ENCODE data around the gene TBC1D30.
A peak's percentile ranks its signal among the peaks of the same experiment; 100 is the strongest.

Gene TBC1D30

DNA sequence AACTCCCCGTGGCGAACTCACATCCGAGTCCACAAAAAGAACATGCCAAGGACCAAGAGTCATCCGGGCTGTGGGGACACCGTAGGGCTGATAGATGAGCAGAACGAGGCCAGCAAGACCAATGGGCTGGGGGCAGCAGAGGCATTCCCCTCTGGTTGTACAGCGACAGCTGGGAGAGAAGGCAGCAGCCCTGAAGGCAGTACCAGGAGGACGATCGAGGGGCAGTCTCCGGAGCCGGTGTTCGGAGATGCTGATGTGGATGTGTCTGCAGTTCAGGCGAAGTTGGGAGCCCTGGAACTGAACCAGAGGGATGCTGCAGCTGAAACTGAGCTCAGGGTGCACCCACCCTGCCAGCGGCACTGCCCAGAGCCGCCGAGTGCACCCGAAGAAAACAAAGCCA, 50.7 kb downstream of the TBC1D30 start:
- no peak for DNase-seq

- no peak for DNase-seq
Measured at GRCh38 chr12:64876388-64877071, 52.1 kb downstream of the TBC1D30 start.

GRCh38 chr12:64877363-64878004, 53.0 kb downstream of the TBC1D30 start:
- no peak for DNase-seq

DNA sequence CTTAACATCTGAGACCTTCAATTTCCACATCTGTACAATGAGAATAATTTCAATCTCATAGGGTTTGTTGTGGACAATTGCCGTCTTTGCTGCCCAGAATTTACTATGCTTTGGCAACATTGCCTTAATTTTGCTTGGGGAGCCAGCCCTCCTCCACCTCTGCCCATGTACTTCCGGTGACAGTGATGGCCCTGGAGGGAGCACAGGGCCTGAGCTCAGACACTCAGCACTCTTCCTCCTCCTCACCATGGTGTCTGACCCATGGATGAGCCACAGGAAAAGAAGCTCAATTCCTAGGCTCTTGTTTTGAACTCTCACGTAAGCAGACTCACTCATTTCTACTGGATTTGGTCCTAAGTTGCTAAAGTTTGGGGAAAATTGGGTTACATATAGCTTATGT, 58.2 kb downstream of the TBC1D30 start:
- no peak for DNase-seq

DNA sequence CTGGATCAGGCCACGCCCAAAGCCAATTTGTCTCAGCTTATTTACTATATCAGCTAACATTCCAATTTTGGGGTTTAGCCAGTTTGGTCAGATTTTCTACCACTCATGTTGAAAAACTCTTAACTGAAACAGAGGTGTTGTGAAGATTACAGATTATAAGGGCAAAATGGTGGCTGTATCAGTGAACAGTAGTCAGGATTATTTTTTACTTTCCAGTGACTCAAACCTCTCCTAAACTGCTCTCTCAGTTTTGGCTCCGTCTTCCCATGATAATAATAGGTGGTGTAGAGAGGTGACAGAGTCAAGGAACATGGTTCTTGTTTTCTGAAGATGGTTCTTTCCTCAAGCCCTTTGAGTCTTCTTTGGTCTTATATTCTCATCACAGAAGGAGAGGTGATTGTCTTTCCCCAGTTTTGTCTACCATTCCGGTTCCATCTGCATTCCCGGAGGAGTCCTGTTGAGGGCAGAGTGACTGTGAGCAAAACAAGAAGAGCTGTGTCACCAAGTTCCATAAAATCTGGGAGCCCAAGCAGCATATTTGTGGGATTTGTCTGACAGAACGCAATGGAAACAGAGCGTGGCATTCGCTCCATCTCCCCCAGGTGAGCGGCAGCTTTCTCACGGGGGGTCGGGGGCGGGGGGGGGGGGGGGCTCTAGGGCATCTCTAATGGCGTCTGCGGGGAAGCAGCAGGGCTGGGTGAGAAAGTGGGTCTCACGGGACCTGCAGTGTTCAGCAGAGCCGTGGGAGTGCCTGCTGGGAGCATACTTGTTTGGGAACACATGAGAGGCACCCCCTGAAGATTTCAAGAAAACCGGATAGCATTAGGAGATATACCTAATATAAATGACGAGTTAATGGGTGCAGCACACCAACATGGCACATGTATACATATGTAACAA, 59.1 kb downstream of the TBC1D30 start:
- DNase-seq = peak in 1 of 2 experiments; percentile 29

- no peak for DNase-seq
Measured at GRCh38 chr12:64884164-64884542, 59.7 kb downstream of the TBC1D30 start.

DNA sequence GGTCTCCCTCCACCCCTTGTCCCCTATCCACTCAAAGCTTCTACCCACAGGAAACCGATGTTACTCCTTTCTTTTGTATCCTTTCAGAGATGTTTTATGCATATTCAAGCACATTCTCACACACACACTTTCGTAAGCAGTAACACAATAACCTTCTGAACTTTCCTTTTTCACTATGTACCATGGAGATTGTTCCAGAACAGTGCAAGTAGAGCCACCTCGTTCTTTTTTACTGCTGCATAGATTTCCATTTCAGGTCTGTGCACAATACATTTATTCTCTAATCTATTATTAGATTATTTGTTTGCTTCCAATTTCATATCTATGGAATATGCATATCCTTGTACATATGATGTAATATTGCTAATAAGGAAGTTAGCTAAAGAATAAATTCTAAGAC, 60.3 kb downstream of the TBC1D30 start:
- DNase-seq = no peak

GRCh38 chr12:64889434-64890216, 65.2 kb downstream of the TBC1D30 start:
- no peak for DNase-seq

GRCh38 chr12:64890873-64891468, 66.5 kb downstream of the TBC1D30 start:
- DNase-seq = peak in 1 of 2 experiments; percentile 68

DNA sequence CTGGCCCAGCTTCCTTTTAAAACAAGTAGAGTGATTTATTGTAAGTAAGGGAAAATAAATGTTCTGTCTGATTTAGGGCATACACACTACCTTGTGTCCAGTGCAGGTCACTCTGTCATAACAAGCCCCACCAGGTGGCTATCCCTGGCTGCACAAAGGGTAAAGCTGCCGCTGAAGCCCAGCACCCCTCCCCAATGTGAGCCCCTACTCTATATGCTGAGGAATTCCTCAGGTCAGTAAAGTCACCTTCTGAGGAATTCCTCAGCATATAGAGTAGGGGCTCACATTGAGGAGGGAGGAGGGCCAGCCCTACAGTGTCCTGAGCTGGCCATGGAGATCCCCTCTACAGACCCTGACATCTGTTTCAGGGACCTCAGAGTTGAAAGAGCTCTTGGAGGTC, 67.2 kb downstream of the TBC1D30 start:
- DNase-seq = no peak

DNA sequence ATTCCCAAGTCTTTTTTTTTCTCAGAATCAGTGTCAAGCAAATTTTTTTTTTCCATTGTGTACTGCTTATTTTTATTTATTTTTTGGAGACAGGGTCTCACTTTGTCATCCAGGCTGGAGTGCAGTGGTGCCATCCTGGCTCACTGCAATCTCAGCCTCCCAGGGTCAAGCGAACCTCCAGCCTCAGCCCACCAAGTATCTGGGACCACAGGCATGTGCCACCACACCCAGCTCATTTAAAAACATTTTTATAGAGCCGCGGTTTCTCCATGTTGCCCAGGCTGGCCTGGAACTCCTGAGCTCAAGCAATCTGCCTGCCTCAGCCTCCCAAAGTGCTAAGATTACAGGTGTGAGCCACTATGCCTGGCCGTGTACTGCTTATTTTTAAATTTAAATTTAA, 68.1 kb downstream of the TBC1D30 start:
- no peak for DNase-seq

- no peak for DNase-seq
Measured at GRCh38 chr12:64893961-64894360, 69.5 kb downstream of the TBC1D30 start.

- DNase-seq = no peak
Measured at GRCh38 chr12:64894827-64895475, 70.5 kb downstream of the TBC1D30 start.

GRCh38 chr12:64895526-64895925, 71.1 kb downstream of the TBC1D30 start:
- DNase-seq = no peak

GRCh38 chr12:64900540-64900939, 76.1 kb downstream of the TBC1D30 start:
- no peak for DNase-seq

DNA sequence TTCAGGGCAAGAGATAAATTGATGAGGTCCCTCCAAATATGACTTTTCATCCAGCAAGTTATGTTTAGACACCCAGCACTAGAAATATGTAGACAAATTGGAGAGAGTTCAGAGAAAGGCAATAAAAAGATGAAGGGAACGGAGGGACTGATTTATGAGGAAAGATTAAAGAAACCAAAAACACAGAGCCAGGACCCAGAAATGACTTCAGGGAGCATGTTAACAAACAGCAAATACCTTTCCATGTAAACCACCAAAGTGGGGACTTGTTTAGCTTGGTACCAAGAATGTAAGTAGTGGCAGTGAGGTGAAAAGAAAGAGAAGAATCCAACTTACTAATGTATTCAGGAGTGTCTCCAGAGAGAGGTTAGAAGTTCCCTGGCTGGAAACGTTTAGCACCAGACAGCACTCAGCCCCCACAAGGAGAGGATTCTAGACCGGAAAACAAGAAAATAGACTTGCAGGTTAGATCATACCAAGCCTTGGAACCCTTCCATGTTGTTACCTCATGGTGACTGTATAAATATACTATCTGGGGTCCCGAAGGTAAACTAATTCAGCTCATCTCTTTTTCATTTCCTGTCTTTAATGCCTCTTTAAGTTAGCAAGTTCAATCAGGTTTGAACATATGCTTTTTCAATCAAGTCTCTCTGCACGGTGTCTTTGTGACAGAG, 79.2 kb downstream of the TBC1D30 start:
- no peak for DNase-seq

GRCh38 chr12:64907097-64907496, 82.7 kb downstream of the TBC1D30 start:
- no peak for DNase-seq

DNA sequence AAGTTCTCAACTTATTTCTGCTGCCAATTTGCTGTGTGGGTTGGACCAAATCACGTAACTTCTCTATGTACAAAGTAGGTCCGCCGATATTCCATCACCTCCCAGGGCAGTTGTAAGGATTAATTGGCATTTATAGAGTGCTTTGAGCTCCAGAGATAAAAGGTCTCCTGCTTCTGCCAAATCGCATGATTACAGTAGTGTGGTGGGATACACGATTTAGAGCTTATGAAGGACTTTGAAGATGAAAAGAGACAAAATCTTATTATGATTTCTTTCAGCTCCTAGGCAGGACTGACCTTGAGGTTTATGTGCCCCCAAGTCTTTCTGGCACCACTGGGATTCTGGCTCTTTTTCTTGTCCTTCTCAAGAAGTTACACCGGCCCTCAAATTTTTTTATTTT, 84.7 kb downstream of the TBC1D30 start:
- no peak for DNase-seq

- DNase-seq = no peak
Measured at GRCh38 chr12:64911081-64911480, 86.6 kb downstream of the TBC1D30 start.

GRCh38 chr12:64911912-64912311, 87.5 kb downstream of the TBC1D30 start:
- no peak for DNase-seq

- DNase-seq = no peak
Measured at GRCh38 chr12:64912516-64913255, 88.2 kb downstream of the TBC1D30 start.
